Retinal pigment epithelial cell (primary cell): ENCODE measurements around the gene MAP3K19.

Experiments used
- DNase-seq: peaks from one replicate; pipeline ENCODE4 v3.0.0-alpha.2; 2010; ENCODE audit warnings: low read depth
- H3K4me3 ChIP-seq: 2 replicates; pipeline ENCODE4 v1.5.1; 2011; ENCODE audit warnings: mild to moderate bottlenecking, low read length, control low read depth, moderate library complexity
- CTCF ChIP-seq: conservative IDR thresholded peaks from 2 replicates; pipeline ENCODE4 v1.5.1; 2011; ENCODE audit warnings: low read depth, low read length, control low read depth, inconsistent platforms

MAP3K19 gene

GRCh38 chr2:135009339-135009738 lies 37.9 kb downstream of the MAP3K19 start:
- no peak for TF ChIP-seq CTCF
- DNase-seq = no peak
- no peak overlapping the region for H3K4me3 ChIP-seq

DNA sequence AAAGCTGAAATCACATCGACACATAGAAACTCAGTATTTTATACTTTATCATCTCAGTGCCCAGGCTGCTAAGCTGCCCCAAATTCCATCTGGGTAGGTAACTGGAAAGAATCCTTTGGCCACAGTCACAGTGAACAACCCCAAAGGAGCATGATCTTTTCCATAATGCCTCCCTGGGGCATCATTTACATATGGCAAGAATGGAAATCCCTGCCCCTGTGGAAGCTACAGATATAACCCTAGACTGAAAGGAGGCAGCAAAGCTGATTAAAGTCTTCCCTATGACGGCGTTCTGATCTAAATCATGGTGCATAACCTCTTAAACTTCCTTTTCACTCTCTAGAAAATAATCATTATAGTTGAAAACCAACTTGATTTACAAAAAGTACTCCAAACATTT lies 41.5 kb downstream of the MAP3K19 start:
- no peak overlapping the region for H3K4me3 ChIP-seq
- TF ChIP-seq CTCF = no peak
- DNase-seq = no peak

DNA sequence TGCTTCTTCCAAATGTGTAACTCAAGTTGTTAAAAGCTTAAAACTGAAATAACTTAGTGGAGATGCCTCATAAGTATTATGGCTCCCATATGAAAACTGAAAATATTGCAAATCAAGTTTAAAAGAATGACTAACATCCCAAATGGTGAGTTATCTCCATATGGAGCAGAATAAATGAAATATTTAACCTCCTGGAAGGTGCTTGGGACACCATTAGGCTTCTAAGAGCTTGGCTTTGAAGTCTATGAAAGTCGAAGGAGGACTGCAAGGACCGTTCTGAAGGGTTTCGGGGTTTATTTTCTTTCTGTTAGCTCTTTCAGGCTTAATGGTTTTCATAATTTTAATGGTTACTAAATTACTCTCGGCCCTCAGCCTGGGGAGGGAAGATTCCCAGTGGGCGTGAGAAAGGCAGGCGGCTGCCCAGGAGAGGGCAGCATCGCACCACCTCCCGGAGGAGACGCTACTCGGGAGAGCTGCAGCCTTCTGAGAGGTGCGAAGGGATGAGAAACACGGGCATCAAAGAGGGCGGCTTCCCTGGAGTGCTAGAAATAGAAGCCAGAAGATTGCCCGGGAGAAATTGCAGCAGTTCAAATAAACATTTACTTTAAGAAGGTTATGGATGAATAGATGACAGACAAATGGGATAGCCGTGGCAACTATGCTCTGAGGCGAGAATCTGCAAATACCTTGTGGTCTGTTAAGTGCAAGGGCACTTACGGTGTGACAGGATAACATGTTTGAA lies 43.1 kb downstream of the MAP3K19 start:
- no peak overlapping the region for H3K4me3 ChIP-seq
- peak; percentile 11 for DNase-seq

DNA sequence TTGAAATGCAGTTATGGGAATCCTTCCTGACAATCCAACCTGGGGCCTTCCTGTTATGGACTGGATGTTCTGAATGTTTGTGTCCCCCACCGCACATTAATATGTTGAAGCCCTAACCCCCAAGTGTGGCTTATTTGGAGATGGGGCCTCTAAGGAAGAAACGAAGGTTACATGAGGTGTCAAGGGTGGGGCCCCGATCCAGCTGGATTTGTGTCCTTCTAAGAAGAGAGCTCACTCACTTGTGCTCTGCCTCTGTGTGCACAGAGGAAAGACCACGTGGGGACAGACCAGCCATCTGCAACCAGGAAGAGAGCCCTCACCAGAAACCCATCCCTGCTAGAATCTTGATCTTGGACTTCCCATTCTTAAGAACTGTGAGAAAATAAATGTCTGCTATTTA lies 44.4 kb downstream of the MAP3K19 start:
- no peak overlapping the region for H3K4me3 ChIP-seq
- no peak for DNase-seq
- no peak for TF ChIP-seq CTCF

More for the DNA sequence above, 43.1 kb downstream of the MAP3K19 start:
- peak; percentile 97 for TF ChIP-seq CTCF

DNA sequence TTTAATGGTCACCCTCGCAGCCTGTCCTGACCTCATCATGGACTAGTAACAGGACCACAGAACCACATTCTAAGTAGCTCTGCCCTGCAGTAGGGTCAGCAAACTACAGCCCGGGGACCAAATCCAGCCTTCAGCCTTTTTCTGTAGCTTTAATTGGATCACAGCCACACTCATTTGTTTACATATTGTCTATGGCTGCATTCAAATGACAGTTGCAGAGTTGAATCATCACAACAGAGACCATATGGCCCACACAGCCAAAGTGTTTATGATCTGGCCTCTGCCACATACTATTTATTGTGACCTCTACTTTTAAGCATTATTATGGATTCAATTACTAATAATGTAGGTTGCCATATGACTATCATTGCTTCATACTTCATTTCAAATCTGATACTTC lies 47.7 kb downstream of the MAP3K19 start:
- no peak for DNase-seq
- no peak overlapping the region for H3K4me3 ChIP-seq
- TF ChIP-seq CTCF = no peak

- peak; percentile 48 for TF ChIP-seq CTCF
- no peak overlapping the region for H3K4me3 ChIP-seq
- DNase-seq = peak; percentile 5
Measured at GRCh38 chr2:134988994-134989605, 58.1 kb downstream of the MAP3K19 start.

DNA sequence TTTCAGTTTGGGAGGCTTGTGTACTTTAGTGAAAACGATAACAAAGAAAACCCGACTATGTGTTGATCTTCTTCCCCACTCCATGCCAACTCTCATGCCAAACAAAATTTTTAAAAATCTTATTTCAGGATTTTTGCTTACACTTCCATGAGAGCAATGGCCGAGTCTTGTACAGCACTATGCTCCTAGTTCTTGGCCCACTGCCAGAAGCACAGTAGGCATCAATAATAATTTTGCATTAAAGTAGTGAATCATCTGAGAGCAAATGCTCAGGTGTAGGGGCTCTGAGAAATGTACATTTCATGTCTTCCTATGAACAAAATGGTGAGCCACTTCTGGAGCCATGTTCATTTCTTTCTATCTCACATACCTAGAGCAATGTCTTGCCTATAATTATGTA lies 62.2 kb downstream of the MAP3K19 start:
- no peak for DNase-seq
- TF ChIP-seq CTCF = no peak
- no peak overlapping the region for H3K4me3 ChIP-seq
